ENCODE measurements around the gene FAM234A.
"Not testable (repeated sequence)": the region's sequence is repeated elsewhere in the genome, so short reads cannot be mapped to it uniquely, and the experiment has no call there.

FAM234A gene

GRCh38 chr16:234468-235305 lies at the start of gene FAM234A:
Gene FAM234A, plus strand, starts transcription at chr16:234821. Its CDS starts 19,593 bp downstream, at chr16:254414.
- DNase-seq: peak; percentile 81 to 90

- no peak for DNase-seq
These were observed 49.4 kb upstream of the FAM234A start for GRCh38 chr16:185213-185612.

- no peak for DNase-seq
These were observed 48.9 kb upstream of the FAM234A start for GRCh38 chr16:185691-186090.

- no peak for DNase-seq
These were observed 47.3 kb upstream of the FAM234A start for GRCh38 chr16:187330-187729.

- DNase-seq: no peak
These were observed 45.9 kb upstream of the FAM234A start for GRCh38 chr16:188674-189073.

- DNase-seq: no peak
These were observed 44.9 kb upstream of the FAM234A start for GRCh38 chr16:189604-190186.

- DNase-seq: no peak
These were observed 42.8 kb upstream of the FAM234A start for GRCh38 chr16:191831-192230.

- no peak for DNase-seq
These were observed 41.9 kb upstream of the FAM234A start for GRCh38 chr16:192686-193085.

GRCh38 chr16:193441-193840 lies 41.2 kb upstream of the FAM234A start:
- no peak for DNase-seq

GRCh38 chr16:194516-194915 lies 40.1 kb upstream of the FAM234A start:
- DNase-seq: no peak

- DNase-seq: no peak
These were observed 34.2 kb upstream of the FAM234A start for GRCh38 chr16:200388-200787.

- DNase-seq: no peak
These were observed 31.4 kb upstream of the FAM234A start for GRCh38 chr16:203246-203645.

- not testable (repeated sequence) for DNase-seq
These were observed 30.6 kb upstream of the FAM234A start for GRCh38 chr16:204046-204445.

- DNase-seq: not testable (repeated sequence)
These were observed 25.3 kb upstream of the FAM234A start for GRCh38 chr16:209359-209758.

GRCh38 chr16:211631-212180 lies 22.9 kb upstream of the FAM234A start:
- not testable (repeated sequence) for DNase-seq

- no peak for DNase-seq
These were observed 21.6 kb upstream of the FAM234A start for GRCh38 chr16:212999-213398.

- no peak for DNase-seq
These were observed 14.6 kb upstream of the FAM234A start for GRCh38 chr16:220021-220420.

GRCh38 chr16:228151-228851 lies 6.3 kb upstream of the FAM234A start:
- DNase-seq: no peak

- DNase-seq: peak; percentile 79 to 86
These were observed 5.5 kb upstream of the FAM234A start, which contains the start of gene LUC7L for GRCh38 chr16:228852-229730. Gene LUC7L, minus strand, starts transcription at chr16:229449. Its CDS starts 110 bp downstream, at chr16:229339.

GRCh38 chr16:229731-230281 lies 4.8 kb upstream of the FAM234A start:
- DNase-seq: no peak

- DNase-seq: not testable (repeated sequence)
These were observed 4.3 kb upstream of the FAM234A start for GRCh38 chr16:230351-230750.

- DNase-seq: no peak
These were observed 3.7 kb upstream of the FAM234A start for GRCh38 chr16:230949-231348.
